ENCODE results near the gene OR2V2.
"Not testable (repeated sequence)": the region's sequence is repeated elsewhere in the genome, so short reads cannot be mapped to it uniquely, and the experiment has no call there.

OR2V2 gene, protein sequence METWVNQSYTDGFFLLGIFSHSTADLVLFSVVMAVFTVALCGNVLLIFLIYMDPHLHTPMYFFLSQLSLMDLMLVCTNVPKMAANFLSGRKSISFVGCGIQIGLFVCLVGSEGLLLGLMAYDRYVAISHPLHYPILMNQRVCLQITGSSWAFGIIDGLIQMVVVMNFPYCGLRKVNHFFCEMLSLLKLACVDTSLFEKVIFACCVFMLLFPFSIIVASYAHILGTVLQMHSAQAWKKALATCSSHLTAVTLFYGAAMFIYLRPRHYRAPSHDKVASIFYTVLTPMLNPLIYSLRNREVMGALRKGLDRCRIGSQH

DNA sequence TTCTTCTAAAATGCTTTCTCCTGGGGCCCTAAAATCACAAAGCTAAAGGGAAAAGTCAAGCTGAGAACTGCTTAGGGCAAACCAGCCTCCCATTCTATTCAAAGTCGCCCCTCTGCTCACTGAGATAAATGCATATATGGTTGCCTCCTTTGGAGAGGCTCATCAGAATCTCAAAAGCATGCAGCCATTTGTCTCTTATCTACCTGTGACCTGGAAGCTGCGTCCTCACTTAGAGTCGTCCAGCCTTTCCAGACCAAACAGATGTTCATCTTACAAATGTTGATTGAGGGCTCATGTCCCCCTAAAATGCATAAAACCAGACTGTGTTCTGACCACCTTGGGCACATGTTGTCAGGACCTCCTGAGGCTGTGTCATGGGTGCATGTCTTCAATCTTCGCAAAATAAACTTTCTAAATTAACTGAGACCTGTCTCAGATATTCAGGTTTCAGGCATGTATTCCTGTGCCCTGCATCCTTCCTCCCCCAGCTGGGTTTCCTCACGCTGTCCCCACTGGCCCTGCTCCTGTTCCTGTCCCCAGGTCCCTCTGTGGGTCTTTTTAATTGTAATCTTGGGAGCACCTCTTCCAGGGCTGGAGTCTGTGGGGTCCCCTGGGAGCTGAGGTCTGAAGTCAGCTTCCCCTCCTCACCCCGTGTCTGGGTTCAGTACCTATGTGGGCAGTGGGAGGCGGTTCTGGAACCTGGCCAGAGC is at the start of gene OR2V2:
Gene OR2V2 (plus strand): TSS at position 660 of the 710 bp plus-strand sequence. CDS start 7,357 bp downstream, outside the sequence.
- DNase-seq (ENCODE audit: low read depth) = not testable (repeated sequence)

DNA sequence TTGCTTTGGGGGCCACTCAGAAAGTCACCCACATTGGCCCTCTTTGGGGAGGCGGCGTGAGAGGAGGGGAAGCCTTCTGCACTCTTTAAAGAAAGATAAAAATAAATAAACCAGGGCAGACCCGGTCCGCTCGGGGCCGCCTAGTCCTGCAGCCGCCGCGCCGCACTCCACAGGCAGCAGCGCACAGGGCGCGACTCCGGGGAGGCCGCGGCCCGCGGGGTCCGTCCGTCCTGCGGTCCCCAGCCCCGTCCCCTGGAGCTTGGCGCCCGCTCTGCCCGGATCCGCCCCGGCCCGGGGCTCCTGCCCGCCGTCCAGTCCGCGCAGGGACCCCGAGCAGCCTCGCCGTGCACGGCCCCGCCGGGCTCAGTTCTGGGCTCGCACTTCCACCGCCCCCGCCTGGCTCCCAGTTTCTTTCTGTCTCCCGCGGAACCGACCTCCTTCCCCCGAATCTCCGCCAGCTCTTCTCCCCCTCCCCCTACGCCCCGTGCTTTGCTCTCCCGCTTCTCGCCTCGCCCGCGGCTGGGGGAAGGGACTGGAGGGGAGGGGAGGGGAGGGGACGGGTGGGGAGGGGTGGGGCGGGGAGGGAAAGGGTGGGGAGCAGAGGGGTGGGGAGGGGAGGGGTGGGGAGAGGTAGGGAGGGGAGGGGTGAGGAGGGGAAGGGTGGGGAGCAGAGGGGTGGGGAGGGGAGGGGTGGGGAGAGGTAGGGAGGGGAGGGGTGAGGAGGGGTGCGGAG is 49.5 kb upstream of the OR2V2 start:
- not testable (repeated sequence) for DNase-seq (ENCODE audit: low read depth)

DNA sequence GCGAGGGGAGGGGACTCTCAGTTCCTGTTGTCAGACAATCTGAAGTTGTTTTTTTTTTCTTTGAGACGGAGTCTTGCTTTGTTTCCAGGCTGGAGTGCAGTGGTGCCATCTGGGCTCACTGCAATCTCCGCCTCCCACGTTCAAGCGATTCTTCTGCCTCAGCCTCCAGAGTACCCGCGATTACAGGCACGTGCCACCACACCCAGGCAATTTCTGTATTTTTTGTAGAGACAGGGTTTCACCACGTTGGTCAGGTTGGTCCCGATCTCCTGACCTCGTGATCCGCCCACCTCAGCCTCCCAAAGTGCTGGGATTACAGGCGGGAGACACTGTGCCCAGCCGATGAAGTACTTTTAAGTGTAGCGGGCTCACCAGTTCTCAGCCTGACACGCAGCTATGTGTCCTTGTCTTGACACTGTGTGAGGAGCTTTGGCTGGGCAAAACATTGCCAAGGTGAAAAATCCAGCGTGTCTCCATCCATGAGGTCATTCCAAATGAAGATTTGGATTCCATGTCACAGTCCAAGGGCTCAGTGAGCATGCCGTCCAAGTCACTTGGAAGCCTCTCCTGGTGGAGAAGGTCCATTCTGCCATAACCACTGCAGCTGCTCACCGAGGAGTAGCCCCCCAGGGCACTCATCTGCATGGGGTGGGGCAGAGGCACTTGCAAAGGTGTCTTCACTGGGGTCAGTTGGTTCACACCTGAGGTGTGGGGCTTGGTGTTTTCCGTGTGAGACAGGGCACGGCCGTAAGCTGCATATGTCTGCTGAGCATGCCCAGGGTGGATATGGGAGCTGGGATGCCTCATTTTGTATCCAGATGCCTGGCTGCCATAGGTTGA is 48.4 kb upstream of the OR2V2 start:
- DNase-seq (ENCODE audit: low read depth) = peak; percentile 38

DNA sequence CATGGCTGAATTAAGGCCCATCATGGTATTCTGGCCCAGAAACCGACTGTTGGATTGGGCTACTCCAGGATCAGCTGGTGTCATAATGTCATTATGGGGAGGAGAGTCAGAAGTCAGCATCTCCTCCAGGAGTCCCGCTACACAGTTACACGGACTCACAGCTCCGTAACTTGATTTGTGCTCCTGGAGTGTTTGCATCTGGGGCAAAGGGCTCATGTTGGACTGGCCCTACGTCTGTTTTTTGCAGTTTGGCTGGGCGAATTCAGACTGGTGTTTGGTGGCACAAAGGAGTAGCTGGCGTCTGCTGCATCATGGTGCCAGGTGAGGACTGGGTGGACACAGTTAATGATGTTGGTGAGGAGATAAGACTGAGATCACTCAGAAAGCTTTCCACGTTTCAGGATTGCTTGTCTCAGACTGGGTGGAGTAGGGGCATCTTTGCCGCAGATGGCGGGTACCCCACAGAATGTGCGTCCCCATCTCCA is 47.7 kb upstream of the OR2V2 start:
- DNase-seq (ENCODE audit: low read depth) = no peak

DNA sequence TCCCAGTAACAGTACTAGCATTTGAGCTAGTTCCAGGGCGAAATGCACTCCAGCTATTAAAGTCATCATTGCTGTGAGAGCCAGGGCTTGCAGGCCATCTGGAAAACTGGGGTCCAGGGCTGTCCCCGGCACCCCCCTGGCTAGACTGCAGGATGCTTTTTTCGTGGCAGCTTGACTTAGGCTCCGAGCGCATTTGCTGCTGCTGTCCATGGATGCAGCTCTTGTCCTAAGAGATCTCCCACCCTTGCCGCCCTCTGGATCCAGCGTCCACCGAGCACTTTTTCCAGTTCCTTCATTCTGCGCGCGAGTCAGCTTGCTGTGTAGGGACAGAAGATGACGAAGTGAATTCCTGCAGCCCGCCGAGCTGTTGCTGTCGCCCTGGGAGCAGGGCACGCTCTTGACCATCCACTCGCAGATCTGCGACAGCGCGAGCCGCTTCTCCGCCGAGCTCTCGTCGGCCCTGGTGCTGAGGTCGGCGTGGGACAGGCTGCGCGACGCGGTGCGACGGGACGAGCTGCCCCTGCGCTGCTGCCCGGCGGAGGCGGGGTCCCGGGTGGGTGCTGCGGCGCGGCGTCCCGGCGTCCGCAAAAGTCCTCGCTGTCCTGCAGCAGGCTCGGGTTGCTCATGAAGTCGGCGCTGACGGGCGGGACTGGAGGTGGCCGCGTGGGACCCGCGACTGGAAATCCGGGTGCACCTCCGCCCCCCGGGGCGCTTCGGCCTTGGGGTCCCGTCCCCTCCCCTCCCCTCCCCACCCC is 47.1 kb upstream of the OR2V2 start:
- peak; percentile 41 for DNase-seq (ENCODE audit: low read depth)

DNA sequence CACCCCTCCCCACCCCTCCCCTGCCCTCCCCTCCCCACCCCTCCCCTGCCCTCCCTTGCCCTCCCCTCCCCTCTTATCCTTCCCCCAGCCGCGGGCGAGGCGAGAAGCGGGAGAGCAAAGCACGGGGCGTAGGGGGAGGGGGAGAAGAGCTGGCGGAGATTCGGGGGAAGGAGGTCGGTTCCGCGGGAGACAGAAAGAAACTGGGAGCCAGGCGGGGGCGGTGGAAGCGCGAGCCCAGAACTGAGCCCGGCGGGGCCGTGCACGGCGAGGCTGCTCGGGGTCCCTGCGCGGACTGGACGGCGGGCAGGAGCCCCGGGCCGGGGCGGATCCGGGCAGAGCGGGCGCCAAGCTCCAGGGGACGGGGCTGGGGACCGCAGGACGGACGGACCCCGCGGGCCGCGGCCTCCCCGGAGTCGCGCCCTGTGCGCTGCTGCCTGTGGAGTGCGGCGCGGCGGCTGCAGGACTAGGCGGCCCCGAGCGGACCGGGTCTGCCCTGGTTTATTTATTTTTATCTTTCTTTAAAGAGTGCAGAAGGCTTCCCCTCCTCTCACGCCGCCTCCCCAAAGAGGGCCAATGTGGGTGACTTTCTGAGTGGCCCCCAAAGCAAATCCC is 46.2 kb upstream of the OR2V2 start:
- DNase-seq (ENCODE audit: low read depth) = not testable (repeated sequence)

DNA sequence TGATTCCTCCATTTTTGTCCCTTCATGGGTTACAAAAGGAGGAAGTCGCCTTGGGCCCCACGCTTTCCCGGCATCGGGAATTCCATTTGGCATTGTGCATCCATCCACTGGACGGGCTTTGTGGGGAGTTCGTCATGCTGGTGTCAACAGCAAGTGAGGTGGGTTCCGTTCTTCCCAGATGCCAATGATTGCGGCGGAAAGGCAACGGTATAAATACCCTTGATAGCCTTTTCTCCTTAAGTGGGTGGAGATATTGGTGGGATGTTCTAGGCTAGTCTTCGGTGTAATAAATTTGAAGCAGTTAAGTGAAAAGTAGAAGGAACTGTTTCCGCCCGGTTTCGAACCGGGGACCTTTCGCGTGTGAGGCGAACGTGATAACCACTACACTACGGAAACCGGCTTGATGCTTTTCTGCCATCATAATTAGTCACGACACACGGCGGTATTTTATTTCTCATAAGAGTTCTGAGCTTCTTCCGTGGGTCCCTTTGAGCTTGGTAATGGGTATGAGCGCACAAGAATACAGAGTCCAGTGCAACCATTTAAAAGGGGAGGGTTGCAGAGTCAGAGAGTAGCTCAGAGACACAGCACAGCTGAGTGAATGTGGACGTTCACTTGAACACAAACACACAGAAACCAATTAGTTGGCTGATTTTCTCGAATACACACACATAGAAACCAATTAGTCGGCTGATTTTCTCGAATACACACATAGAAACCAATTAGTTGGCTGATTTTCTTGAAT is 45.3 kb upstream of the OR2V2 start:
- not testable (repeated sequence) for DNase-seq (ENCODE audit: low read depth)

DNA sequence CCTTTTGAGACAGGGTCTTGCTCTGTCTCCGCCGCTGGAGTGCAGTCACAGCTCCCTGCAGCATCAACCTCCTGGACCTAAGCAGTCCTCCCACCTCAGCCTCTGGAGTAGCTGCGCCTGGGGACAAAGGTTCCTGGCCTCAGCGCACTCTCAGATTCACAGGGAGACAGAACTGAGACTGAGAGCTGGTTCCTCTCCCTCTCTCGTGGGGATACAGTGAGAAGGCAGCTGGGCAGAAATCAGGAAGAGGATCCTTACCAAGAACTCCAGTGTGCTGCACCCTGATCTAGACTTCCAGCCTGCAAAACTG is 43.2 kb upstream of the OR2V2 start:
- DNase-seq (ENCODE audit: low read depth) = not testable (repeated sequence)

DNA sequence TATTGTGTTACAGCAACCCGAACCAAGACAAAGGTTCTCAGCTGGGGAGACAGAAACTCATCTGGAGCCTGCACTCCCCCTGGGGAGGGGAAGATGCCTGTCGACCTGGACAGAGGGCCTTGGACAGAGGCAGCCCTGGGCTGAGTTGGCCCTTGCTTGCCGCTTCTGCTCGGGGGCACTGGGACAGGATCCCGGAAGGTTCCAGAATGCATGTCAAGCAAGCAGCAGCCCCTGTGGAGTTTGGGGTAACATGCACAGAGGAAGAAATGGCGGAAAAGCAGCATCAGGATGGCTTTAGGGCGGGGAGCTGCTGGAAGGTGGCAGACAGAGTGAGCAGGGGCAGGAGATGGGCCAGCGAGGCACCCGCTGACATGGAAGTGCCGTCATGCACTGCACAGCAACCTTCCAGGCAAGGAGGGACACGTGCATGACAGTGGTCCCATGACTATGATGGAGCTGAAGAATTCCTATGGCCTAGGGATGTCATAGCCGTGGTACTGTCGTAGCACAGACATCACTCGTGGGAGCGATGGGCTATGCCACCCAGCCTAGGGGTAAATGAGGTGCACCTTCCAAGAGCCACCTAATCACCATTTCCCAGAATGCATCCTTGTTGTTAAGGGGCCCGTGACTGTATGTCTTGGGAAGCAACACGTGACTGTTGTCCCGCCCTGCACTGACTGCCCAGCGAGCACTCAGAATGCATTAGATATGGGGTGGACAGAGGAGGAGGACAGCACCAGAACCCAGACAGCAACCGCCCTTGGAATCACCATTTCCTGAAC is 42.6 kb upstream of the OR2V2 start:
- not testable (repeated sequence) for DNase-seq (ENCODE audit: low read depth)

DNA sequence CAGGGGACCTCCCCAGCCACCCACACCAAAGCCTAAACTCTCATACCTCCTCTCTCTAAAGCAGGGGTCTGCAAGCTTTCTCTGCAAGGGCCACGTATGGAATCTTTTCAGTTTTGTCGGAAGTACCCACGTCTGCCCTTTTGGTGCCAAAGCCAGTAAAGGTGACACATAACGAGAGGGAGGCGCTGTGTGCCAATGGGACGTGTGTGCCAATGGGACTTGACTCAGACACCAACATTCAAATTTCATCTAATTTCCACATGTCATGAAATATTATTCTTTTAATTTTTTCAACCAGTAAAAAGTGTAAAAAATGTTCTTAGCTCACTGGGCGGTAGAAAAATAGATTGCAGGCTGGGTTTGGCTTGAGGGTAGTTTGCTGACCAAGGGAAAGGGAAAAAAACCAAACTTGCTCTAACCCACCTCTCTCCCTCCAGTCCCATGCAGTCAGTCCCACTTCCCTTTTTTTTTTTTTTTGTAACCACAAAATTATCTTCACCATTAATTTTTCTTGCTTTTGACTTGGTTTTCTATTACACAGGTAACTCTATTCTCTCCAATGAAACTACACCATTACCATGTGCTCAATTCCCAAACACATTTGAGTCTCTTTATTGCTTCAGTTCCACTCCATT is 41.9 kb upstream of the OR2V2 start:
- no peak for DNase-seq (ENCODE audit: low read depth)

DNA sequence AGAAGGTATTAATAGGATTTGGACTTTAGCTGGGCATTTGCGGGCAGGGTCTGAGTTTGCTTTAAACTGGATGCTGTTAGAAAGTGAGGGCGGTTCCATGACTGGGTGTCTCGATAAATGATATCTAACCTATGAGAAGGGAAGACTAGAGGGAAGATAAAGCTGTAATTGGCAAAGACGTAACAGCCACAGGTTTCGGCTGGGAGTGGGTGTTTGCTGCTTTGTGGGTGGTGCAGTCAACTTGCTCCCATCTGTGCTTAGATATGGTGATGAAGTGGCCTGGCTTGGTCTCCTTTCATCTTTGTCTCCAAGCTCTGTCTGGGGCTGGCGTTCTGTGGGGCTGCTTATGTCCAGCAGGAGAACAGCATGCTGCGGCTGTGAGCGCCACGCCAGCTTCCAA is 39.7 kb upstream of the OR2V2 start:
- DNase-seq (ENCODE audit: low read depth) = no peak

DNA sequence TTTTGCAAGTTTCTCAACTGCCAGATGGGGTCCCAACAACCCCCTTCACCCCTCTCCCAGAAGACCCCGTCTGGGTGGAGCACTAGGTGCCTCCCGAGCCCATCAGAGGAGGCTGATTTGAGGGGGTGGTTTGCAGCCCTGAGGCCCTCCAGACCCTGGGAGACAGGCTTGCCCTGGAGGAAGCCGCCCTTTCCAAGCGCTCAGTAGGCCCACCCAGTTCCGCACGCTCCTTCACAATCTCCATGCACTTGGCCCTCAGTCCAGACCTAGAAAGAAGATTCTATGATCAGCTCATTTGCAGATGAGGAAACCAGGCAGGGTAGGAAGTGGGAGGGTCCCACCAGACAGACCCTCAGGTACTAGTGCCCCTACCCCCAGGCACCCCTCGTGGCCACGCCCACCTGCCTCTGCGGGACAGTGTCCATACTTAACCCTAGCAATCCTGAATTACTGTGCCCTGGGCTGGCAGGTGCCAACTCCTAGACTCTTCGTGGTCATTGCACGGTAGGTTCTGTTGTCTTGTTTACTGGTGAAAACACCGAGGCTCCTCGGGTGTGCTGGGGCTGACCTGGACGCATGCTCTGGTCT is 38.7 kb upstream of the OR2V2 start:
- DNase-seq (ENCODE audit: low read depth) = no peak

DNA sequence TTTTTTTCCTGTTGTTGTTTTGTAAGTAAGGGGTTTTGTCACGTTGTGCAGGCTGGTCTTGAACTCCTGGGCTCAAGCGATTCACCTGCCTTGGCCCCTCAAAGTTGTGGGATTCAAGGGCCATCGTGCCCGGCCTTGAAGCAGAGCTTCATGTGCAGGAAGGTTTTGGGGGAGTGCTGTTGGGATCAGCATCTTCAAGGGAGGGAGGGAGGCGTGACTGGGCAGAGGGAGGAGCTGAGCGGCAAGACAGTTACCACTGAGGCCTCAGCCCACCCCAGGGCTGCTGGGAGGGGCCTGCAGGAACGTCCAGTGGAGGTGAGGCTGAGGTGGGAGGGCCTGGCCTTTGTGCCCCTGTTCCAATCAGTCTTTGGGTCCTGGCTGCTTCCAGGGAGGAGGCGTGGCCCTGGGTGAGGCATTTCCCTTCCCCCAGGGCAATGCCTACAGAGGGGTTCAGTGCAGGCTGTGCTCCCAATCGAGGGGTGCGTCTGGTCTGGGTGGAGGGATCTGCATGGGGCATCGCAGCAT is 37.8 kb upstream of the OR2V2 start:
- no peak for DNase-seq (ENCODE audit: low read depth)

DNA sequence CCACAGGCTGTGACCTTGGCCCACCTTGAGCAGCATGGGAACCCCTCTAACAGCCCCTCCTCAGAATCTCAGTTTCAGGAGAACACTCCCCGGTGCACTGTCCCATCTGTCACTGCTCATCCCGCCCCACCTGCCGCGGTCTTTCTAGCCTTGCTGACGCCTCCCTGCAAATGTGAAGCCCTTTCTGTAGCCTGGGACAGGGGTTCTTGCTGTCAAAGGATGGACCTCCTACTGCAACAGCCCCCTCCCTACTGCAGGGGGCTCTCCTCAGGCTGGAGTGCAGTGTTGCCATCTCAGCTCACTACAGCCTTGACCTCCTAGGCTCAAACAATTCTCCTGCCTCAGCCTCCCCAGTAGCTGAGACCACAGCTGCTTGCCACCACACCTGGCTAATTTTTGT is 36.4 kb upstream of the OR2V2 start:
- DNase-seq (ENCODE audit: low read depth) = no peak

DNA sequence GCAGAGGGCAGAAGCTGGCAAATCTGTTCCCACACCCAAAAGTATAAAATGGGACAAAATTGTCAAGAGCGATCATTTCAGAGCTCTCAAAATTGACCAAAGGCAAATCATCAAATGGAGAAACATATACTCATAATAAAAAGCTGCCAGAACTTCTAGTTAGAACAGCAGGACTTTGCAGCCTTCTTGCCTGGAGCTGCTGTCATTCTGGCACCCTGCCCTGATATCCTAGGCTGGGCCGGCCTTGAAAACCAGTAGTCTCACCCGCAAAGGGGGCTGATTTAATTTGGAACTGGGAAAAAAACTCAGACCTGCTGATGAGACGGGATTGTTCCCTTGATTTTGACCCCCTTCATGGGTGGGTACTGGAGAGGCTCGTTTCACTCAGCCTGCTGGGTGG is 34.9 kb upstream of the OR2V2 start:
- no peak for DNase-seq (ENCODE audit: low read depth)

DNA sequence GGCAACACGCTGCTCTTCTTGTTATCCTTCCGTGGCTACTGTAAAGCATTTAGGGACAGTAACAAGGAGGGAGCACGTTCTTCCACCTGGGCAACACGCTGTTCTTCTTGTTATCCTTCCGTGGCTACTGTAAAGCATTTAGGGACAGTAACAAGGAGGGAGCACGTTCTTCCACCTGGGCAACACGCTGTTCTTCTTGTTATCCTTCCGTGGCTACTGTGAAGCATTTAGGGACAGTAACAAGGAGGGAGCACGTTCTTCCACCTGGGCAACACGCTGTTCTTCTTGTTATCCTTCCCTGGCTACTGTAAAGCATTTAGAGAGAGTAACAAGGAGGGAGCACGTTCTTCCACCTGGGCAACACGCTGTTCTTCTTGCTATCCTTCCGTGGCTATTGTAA is 33.8 kb upstream of the OR2V2 start:
- not testable (repeated sequence) for DNase-seq (ENCODE audit: low read depth)

DNA sequence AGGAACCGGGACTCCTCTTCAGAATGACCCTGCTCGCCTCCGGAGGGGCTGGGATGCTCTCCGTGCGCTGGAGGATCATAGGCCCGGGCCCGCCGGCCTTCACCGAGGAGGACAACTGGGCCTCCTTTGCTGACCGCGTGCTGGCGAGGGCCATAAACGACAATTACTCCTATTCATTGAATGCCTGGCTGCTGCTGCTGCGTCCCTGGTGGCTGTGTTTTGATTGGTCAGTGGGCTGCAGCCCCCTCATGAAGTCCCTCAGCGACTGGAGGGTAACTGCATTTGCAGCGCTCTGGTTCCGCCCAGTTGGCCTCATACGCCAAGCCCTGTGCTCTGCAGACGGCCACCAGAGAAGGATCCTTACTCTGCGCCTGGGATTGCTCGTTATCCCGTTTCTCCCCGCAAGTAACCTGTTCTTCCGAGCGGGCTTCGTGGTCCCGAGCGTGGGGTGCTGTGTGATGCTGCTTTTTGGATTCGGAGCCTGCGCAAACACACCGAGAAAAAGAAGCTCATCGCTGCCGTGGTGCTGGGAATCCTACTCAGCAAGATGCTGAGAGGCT is 33.0 kb upstream of the OR2V2 start:
- DNase-seq (ENCODE audit: low read depth) = no peak

Measured in ELR (cell line).